ENCODE results near the gene ARF3.

DNA sequence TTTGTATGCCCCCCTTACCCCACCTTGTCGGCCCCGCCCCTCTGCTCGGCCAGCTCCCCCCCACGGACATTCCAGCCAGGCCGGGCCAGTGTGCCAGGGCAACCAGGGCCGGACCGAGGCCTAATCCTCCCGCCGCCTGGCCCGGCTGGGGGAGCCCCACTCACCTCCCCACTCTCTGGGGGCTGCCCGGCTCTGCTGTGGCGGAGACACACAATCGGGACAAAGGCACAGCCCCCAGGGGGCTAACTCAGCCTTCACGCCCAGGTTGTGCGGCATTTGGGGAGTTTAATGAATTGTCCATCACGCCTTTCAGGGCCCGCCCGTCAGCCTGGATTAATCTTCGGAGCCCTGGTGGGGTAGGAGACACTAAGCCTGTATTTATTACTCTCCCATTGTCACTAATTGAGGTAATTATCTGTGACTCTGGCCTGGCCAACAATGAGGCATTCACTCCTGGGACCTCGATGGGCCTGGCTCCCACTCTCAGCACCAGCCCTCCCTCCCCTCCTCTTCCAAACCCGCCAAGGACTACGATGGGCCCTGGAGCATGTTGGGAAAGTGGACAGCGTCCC is 29.5 kb upstream of the ARF3 start:
- TF ChIP-seq, protein P1, sequence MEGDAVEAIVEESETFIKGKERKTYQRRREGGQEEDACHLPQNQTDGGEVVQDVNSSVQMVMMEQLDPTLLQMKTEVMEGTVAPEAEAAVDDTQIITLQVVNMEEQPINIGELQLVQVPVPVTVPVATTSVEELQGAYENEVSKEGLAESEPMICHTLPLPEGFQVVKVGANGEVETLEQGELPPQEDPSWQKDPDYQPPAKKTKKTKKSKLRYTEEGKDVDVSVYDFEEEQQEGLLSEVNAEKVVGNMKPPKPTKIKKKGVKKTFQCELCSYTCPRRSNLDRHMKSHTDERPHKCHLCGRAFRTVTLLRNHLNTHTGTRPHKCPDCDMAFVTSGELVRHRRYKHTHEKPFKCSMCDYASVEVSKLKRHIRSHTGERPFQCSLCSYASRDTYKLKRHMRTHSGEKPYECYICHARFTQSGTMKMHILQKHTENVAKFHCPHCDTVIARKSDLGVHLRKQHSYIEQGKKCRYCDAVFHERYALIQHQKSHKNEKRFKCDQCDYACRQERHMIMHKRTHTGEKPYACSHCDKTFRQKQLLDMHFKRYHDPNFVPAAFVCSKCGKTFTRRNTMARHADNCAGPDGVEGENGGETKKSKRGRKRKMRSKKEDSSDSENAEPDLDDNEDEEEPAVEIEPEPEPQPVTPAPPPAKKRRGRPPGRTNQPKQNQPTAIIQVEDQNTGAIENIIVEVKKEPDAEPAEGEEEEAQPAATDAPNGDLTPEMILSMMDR (conservative IDR thresholded peaks at IDR 0.05; ENCODE audit: low read length), result no peak
- TF ChIP-seq EZH2phosphoT487 (IDR thresholded peaks at IDR 0.05; ENCODE audit: borderline replicate concordance), result no peak
